Measurements from ENCODE around the gene AKR1A1. TPM values are rescaled to one million over a fixed set of nuclear protein-coding genes. Genes with fewer than 3 reads are reported as not detected.

Gene AKR1A1
- total RNA-seq, 2 donors from 2014 or later = 155 to 178 TPM

Other genes with a start within 250 kb of the AKR1A1 start
- 1 to 10 TPM; 4.5 to 5.9 TPM for gene HPDL, start 223.9 kb upstream of the AKR1A1 start, total RNA-seq
- 10 to 100 TPM; 23.9 to 34.4 TPM for gene TOE1, start 210.7 kb upstream of the AKR1A1 start, total RNA-seq
- 10 to 100 TPM; 51.9 to 67.9 TPM for gene MUTYH, start 210.4 kb upstream of the AKR1A1 start, total RNA-seq
- 1 to 10 TPM; 5.9 to 8.8 TPM for gene TESK2, start 59.7 kb upstream of the AKR1A1 start, total RNA-seq
- gene CCDC163, start 50.8 kb upstream of the AKR1A1 start, total RNA-seq = 10 to 100 TPM; 15.2 to 15.5 TPM
- gene MMACHC, start 50.5 kb upstream of the AKR1A1 start, total RNA-seq = 1 to 10 TPM; 3.4 to 4.7 TPM
- 100 to 1,000 TPM; 128 to 146 TPM for gene PRDX1, start 28.9 kb upstream of the AKR1A1 start, total RNA-seq
- 100 to 1,000 TPM; 214 to 241 TPM for gene NASP, start 33.2 kb downstream of the AKR1A1 start, total RNA-seq
- gene CCDC17, start 73.2 kb downstream of the AKR1A1 start, total RNA-seq = 1 to 10 TPM; 5.2 to 5.9 TPM
- 100 to 1,000 TPM; 140 to 146 TPM for gene GPBP1L1, start 135.7 kb downstream of the AKR1A1 start, total RNA-seq
- 10 to 100 TPM; 28.3 to 30.3 TPM for gene TMEM69, start 137.4 kb downstream of the AKR1A1 start, total RNA-seq
- 10 to 100 TPM; 19.1 to 20.3 TPM for gene IPP, start 199.8 kb downstream of the AKR1A1 start, total RNA-seq